Measurements from ENCODE around the gene LINGO1. TPM values are rescaled to one million over a fixed set of nuclear protein-coding genes. Genes with fewer than 3 reads are reported as not detected.

The LINGO1 gene
- polyA plus RNA-seq, 2 of the 4 experiments (the other 2 are of a cell fraction): 2.2 to 3.3 TPM

- ATAC-seq (no peak), DNase-seq (ENCODE audit: low read depth in 1 of 2, low spot score in 1 of 2) (no peak), FAIRE-seq (no peak)
- Histone ChIP-seq H3K9me3 (no peaks in the 10 kb centered on the region), H3K4me3 (no peak overlapping the region), H3K4me1 (no peaks in the 10 kb centered on the region), H3K27ac (no peak overlapping the region), H3K4me2 (no peak overlapping the region)
- POLR2A ChIA-PET: no interaction called here
- TF ChIP-seq RNF2 (IDR thresholded peaks at IDR 0.05; ENCODE audit: borderline replicate concordance, low read depth) (no peak), RAD21 (conservative IDR thresholded peaks at IDR 0.05 in 1 of 2, IDR thresholded peaks at IDR 0.05 in 1 of 2) (no peak), ATOH8 (CRISPR knock-in tag; IDR thresholded peaks at IDR 0.05; ENCODE audit: low read depth) (no peak), HMGXB4 (CRISPR knock-in tag; IDR thresholded peaks at IDR 0.05; ENCODE audit: borderline replicate concordance) (no peak), BCL3 (IDR thresholded peaks at IDR 0.05) (no peak)
- CTCF ChIA-PET: interaction anchor here (0.7 to 3.7 kb wide), 6 partner anchors 10 to 37 kb away, joined by 3 to 16 read pairs (median 5); no protein-coding TSS in a partner anchor
- 80% methylated on average over 13 of the region's 13 CpGs for WGBS (ENCODE audit: missing lambda C conversion rate)
Observed at GRCh38 chr15:77579498-77580188, 53.1 kb downstream of the LINGO1 start.

GRCh38 chr15:77578641-77579372, 53.9 kb downstream of the LINGO1 start:
- POLR2A ChIA-PET: no interaction called here
- no peaks in the 10 kb centered on the region for H3K4me1 ChIP-seq
- no peak for DNase-seq (ENCODE audit: low read depth in 1 of 2, low spot score in 1 of 2)
- H3K4me2 ChIP-seq: no peak overlapping the region
- no peak overlapping the region for H3K27ac ChIP-seq
- no peaks in the 10 kb centered on the region for H3K9me3 ChIP-seq
- no peak for TF ChIP-seq KDM5A (IDR thresholded peaks at IDR 0.05)
- TF ChIP-seq FOSB (CRISPR knock-in tag; IDR thresholded peaks at IDR 0.05): no peak
- no peak for TF ChIP-seq CTCF (IDR thresholded peaks at IDR 0.05)
- no peak for TF ChIP-seq EP300 (IDR thresholded peaks at IDR 0.05)
- no peak for TF ChIP-seq E2F6 (IDR thresholded peaks at IDR 0.05; ENCODE audit: borderline replicate concordance, low read depth)
- TF ChIP-seq ATOH8 (CRISPR knock-in tag; IDR thresholded peaks at IDR 0.05; ENCODE audit: low read depth): no peak
- no peak for TF ChIP-seq GATA3 (IDR thresholded peaks at IDR 0.05; ENCODE audit: borderline replicate concordance)
- TF ChIP-seq RCOR1 (IDR thresholded peaks at IDR 0.05; ENCODE audit: low read depth, low read length): no peak
- TF ChIP-seq RARB (CRISPR knock-in tag; IDR thresholded peaks at IDR 0.05): no peak
- no peak for TF ChIP-seq ZC3H11A (IDR thresholded peaks at IDR 0.05)
- no peak for TF ChIP-seq CBX8 (IDR thresholded peaks at IDR 0.05)
- no peak for TF ChIP-seq NPAS2 (CRISPR knock-in tag; IDR thresholded peaks at IDR 0.05; ENCODE audit: borderline replicate concordance)
- no peak for TF ChIP-seq HOXB13 (CRISPR knock-in tag; IDR thresholded peaks at IDR 0.05; ENCODE audit: low read depth)
- no peak for TF ChIP-seq SMC3 (IDR thresholded peaks at IDR 0.05)
- no peak overlapping the region for H3K4me3 ChIP-seq
- no peak for FAIRE-seq
- no peak for ATAC-seq
- WGBS (ENCODE audit: missing lambda C conversion rate): 68% methylated on average over 15 of the region's 15 CpGs
- CTCF ChIA-PET: interaction anchor here (0.8 to 3.7 kb wide), 2 partner anchors 36 to 82 kb away, joined by 3 to 16 read pairs; no protein-coding TSS in a partner anchor
